GM18498 (cell line): Measurements from ENCODE around the gene MYBPH.

Experiments
- ATAC-seq: cut with Tn5 transposase; IDR thresholded peaks from one replicate; pipeline ENCODE4 v1.9.1; 2021; ENCODE audit warnings: mild to moderate bottlenecking, moderate library complexity; ENCODE audit not compliant: unreplicated experiment

Gene MYBPH

DNA sequence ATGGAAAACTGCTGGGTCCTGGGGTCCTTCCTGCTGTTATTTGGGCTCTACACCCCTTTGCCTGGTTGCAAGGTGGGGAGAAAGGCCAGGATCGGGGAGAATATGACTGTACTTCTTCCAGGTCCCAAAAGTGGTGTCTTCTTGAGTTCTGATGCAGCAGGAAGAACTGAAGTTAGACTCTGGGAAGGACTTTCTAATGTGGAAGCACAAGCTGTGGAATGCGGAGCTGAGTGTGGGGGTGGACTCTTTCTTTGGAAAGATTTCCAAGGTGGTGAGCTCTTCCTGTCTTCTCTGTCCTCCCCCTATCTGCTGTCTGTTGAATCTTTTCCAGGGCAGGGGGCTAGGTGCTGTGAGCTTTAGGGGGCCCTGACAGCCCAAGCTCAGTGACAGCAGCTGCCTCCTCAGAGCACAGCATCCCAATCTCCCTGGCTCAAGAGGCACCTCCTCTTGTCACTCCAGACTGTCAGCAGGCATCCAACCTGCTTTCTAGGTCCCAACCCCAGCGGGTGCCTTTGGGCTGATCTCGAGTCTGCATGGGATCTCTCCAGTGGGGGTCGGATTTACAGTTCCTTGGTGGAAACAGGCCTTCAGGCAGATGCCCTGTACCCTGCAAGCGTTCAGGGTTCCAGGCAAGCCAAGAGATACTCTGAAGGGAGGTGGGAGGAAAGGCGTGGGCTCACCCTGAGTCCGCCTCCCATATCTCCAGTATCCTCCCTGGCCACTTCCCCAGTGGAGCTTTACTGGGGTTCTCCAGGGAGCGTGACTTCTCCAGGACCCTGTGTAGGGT, 24.9 kb downstream of the MYBPH start:
- ATAC-seq = no peak

DNA sequence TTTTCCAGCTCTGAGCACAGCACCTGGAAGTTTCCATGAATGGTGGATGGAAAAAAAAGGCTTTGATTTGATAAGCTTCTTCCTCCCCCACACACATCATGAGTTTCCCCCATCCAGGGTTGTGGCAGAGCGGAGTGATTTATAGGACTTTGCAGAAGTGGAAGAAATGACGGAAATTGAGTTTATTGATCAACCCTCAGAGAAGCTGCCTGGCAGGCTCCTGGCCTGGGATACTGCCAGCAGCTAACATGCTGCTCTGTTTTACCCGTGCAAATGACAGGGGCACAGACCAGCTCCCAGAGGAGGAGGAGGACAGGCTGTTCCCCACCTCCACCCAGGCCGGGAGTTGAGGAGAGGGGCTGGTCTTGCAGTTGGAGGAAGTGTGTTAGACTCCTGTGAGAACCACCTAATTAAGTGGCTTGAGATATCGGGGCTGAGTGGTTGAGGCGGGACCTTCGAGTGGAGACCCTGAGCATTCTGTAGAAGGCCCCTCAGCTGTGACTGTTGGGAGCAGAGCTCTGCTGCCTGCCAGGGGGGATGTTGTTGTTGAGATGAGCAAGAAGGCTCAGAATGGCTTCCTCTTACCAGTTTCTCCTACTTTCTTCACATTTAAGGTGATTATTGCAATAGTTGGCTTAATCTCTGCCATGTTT, 26.3 kb downstream of the MYBPH start:
- no peak for ATAC-seq

DNA sequence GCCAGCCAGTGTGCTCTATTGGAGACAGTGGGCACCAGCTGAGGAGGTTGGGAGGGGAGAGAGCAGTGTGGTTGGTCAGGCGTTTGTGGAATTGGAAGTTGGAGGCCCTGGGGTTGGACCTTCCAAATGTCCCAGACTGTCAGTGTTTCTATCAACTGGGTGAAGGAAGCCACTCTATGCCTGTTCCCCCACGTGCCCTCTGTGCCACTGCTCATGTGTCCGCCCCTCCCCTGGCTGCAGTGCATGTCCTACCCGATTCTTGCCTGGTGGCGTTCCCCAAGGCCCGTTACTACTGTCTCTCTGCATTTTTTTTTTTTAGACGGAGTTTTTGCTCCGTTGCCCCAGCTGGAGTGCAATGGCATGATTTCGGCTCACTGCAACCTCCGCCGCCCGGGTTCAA, 27.0 kb downstream of the MYBPH start:
- ATAC-seq = no peak

DNA sequence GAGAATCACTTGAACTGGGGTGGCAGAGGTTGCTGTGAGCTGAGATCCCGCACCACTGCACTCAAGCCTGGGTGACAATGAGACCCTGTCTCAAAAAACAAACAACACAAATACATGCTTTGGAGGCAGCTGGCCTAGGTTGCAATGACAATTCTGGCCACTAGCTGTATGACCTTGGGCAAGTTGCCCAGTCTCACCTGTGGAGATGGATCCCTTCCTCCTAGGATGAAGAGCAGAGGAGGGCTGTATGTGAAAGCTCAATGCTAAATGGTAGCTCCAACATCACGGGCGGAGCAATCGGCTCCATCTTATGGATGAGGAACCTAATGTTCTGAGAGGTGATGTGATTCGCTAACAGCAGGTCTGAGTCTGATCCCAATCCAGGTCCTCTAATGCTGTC, 27.5 kb downstream of the MYBPH start:
- ATAC-seq = no peak

DNA sequence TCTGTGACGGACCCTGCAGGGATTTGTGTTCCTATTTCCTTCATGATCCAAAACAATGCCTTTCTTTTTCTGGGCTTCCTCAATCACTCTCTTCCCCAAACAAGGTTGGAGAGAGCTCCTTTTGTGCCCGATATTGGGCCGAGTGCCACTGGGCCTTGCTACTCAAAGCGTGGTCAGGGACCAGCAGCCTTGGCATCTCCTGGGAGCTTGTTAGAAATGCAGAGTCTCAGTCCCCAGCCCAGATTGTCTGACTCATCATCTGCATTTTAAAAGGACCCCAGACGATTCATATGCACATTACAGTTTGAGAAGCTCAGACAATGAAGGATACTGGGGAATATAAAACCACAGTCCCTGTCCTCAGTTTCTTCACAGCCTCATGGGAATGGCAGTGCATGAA, 28.2 kb downstream of the MYBPH start:
- ATAC-seq = no peak

DNA sequence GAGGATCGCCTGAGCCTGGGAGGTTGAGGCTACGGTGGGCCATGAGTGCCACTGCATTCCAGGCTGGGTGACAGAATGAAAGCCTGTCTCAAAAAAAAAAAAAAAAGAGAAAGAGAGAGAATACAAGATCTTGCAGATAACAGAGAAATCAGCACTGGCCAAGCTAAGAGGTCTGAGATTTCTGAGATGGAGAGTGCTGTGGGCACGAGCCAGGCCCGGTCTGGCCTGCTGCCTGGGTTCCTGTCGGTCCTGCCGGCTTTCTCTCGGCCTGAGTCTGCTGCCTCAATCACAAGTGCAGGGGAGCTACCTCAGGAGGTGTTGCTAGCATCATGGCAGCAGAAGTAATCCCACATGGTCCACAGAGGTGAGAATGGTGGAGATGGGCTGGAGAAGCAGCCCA, 29.1 kb downstream of the MYBPH start:
- ATAC-seq = no peak

DNA sequence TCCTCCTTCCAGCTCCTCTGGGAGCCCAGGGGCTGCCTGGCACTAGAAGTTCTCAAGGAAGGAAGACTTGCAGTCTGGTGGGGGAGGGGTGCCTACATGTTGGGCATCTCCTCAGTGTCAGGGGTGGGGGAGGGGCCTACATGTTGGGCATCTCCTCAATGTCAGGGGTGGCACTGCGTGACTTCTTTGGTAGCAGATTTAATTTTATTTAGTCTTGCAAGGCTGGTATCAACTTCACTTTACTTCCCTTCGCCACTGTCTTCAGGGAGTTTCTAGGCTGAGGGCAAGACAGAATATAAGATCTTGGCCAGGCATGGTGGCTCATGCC, 29.6 kb downstream of the MYBPH start:
- no peak for ATAC-seq

DNA sequence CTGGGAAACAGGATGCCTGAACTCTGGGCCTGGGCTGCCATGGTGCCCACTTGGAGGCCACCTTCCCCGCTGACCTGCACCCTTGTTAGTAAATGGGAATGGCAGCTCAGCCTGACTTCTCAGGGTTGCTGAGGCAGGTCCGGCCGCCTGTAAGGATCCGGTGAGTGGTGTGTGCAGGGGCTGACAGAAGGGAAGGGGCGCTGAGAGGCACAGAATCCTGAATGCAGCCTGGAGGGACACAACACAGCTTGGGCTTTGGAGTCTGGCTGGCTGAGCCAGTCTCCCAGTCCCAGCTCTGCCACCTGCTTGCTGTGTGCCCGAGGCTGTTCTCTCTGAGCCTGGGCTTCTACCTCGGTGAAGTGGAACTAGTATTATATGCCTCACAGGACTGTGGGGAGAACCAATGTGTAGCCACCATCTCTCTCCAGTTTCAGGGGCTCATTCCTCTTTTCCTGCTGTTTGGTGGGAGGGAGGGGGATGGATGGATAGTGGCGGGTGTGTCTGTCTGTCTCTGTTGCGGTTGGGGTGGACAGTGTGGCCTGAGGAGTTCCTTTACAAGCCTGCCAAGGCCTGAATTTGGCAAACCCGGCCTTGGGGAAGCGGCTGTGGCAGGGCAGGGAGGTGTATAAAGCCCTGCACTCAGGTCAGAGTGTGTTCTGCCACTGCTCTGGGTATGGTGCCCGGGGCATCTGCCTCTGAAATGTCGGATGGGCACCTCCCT, 30.1 kb downstream of the MYBPH start:
- ATAC-seq = no peak

DNA sequence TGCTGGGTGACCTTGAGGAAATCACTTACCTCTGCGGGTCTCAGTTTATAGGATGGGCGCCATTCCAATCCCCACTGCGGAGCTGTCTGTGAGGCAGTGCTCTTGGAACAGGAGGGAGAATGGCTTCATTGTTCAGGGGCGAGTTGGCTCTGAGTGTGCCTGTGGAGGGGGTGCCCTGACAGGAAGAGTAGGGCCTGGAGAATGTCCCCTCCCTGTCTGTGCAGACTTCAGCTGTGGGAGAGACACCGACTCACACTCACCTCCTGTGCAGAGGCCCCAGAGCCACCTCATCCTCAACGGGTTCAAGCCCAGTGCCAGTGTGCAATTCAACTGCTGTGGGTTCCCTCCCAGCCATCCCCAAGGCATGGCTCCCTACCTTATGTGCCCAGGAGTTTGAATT, 31.0 kb downstream of the MYBPH start:
- no peak for ATAC-seq

DNA sequence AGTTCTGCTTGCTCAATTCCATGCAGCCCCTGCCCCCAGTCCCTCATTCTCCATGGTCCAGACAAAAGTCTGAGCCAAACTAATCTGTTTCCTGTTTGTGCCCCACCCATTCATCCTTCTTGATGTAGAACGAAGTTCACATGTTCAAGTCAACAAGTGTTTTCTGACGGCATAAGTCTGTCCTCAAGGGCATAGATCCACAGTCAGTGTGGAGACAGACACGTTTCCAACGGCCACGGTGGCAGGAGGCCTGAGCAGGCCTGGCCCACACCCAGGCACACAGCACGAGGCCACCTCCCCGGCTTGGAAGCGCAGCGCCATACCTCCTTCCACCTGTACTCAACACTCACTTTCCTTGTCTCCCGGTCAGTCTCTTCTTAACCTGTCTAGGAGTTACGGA, 32.0 kb downstream of the MYBPH start:
- no peak for ATAC-seq

DNA sequence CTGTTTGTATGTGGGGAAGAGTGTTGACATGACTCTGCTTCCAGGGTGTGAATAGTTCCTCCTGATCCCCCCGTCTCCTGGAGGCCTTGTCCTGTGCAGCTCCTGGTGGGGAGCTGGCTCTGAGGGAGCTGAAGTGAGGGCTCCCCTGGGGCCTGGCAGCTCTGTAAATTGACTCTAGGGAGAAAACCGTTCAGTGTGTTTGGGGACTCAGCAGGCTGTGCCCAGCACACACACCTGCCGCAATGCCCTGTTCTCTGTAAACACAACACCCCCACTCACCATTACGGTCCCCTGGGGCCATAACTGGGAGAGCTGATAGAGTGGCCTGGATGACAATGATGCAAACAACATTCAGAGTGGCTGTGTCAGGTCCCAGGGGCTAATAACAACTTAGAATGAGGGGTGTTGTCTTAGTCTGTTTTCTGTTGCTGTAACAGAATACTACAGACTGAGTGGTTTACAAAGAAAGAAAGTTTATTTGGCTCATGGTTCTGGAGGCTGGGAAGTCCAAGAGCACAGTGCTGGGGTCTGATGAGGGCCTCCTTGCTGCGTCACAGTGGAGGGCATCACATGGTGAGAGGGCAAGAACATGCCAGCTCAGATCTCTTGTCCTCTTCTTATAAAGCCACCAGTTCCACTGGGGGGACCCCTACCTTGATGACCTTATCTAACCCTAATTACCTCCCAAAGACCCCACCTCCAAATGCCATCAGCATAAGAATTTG, 32.8 kb downstream of the MYBPH start:
- ATAC-seq = no peak

DNA sequence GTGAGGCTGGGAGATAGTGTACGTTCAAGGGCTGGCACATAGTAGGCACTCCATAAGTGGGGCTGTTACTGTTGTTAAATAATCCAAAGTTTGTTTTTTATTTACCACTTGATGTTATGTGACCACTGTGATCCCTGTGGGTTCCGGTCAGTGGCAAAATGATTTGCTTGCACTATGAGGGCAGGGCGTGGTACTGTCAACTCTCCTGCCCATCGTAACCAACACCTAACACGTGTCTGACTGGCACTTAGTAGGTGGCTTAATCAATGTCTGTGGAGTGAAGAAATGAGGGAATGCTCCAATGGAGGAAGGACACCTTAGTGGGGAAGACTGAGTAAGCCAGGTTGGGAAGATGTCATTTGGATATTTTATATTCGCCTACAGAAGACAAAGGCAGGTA, 33.5 kb downstream of the MYBPH start:
- no peak for ATAC-seq

DNA sequence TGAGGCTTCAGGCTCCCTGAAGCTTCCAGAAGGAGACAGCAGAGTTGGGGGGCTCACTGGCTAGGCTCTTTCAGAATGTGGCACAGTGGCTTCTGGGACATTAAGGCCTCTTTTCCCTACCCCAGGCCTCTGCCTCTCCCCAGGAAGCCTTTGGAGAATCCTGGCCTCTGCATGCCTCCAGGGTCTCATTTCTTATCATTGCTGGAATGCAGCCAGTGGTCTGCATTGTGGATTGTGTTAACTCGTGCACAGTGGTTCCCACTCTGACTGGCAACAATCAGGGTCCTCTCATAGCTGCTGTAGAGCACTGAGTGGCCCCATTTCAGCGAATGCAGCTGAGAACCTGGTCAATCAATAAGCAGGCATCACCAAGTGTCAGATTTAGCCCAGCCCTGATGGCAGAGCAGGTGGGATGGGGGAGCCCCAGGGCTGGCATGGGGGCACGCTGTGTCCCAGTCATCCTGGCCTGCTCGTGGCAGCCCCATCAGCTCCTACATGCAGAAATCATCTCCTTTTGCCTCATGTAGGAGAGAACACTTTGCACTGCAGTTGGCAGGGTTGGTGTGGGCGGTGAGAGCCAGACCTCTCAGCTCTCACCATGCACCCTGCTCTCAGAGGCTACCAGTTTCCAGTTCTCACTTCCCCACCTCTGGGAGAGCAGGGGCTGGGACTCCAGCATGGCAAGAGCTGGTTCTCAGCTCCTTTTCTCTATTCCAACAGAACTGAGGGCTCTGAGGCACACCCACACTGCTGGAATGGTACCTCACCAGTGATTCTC, 34.7 kb downstream of the MYBPH start:
- ATAC-seq = no peak

DNA sequence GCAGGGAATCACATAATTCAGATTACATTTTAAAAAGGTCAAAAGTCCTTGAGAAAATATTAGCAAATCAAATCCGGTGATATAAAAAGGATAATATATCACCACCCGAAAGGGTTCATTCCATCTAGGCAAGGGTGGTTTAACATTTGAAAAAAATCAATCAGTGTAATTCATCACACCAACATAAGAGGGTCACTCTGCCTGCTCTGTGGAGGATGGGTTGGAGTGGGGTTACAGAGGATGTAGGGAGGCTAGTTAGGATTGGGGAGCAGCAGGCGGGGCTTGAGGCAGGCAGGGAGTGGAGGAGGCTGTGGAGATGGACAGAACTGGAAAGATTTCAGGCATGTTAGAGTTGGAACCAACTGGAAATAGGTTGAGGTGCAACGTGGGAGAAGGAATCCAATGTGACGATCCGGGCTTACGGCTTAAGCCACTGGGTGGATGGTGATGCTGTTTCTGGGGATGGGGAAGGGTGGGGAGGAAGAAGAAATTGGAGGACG, 35.6 kb downstream of the MYBPH start:
- ATAC-seq = no peak

DNA sequence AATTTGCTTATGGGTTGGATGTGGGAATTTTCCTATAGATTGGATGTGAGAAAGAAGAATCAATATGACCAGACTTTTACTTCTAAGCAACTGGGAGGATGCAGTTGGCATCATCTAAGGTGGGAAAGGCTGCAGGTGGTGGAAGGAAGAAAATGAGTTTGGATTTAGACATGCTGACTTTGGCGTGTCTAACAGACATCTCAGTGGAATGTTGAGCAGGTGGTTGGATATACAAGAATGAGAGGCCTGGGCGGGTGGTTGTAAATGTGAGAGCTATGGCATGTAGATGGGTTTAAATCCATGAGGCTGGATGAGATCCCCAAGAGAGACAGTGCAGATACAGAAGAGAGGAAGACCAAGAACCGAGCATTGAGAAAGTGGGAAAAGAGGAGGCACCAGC, 37.6 kb downstream of the MYBPH start:
- no peak for ATAC-seq

DNA sequence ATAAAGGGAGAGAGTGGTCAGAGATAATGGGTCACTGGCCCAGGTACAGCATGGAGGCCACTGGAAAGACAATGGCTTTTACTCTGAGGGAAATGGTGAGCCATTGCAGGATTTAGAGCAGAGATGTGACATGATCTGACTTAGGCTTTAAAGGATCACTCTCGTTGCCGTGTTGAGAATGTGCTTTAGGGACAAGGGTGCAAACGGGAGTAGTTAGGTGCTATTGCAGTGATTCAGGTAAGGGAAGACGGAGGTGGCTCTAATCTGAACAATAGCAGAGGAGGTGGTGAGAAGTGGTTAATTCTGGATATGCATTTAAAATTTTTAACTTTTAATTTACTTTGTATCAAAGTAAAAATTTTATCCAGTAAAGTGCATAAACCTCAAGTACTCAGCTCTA, 38.3 kb downstream of the MYBPH start:
- ATAC-seq = no peak

DNA sequence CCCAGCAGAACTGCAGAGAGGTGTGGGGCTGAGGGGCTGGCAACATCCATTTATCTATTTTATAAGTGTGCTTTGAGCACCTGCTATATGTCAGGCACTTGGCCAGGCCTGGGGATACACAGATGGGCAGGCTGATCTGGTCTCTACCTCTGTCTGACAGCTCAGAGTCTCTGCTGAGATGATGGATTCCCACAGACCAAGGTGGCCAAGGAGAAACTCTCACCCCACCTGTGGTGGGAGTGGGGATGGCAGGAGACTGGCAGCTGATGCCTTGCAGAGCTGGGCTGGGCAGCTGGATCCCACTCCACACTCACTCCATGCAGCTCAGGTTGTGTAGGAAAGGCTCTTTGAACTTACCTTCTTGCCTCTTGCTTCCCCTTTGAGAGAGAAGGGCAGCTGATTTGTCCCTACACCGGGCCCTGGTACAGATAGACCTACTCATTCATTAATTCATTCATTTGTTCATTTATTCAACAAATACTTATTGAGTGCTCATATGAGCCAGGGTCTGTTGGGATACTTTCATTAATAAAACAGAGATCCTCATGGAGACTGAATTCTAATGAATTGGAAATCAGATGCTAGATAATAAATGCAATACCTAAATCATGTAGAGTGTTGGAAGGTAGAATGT, 39.1 kb downstream of the MYBPH start:
- ATAC-seq = no peak

DNA sequence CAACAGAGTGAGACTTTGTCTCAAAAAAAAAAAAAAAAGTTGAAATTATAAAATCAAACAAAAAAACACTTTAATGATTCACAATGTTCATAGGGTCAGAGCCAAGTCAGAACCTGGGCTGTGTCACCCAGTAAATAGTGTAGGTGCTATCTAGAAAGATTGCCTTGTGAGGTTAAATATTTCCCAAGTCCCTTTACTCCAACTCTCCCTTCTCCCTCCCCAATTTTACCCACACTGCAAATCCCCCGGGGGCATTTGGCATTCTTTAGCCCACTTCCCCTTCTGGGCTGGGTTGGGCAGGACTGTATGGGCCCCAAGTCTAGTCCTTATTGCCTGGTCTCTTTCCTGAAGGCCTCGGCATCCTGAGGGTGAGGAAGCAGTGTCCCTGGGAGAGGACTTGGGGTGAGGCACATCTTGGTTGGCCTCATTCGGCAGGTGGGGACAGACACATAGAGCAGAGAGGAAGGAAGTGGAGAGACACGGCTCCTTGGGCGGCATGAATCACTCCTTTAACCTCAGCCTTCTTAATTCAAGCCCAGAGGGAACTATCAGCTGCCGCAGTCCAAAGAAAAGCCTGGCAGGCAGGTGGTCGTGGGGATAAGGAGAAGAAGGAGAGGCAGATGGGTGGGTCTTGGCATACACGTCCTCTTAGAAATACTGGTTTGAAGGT, 39.9 kb downstream of the MYBPH start:
- ATAC-seq = no peak

DNA sequence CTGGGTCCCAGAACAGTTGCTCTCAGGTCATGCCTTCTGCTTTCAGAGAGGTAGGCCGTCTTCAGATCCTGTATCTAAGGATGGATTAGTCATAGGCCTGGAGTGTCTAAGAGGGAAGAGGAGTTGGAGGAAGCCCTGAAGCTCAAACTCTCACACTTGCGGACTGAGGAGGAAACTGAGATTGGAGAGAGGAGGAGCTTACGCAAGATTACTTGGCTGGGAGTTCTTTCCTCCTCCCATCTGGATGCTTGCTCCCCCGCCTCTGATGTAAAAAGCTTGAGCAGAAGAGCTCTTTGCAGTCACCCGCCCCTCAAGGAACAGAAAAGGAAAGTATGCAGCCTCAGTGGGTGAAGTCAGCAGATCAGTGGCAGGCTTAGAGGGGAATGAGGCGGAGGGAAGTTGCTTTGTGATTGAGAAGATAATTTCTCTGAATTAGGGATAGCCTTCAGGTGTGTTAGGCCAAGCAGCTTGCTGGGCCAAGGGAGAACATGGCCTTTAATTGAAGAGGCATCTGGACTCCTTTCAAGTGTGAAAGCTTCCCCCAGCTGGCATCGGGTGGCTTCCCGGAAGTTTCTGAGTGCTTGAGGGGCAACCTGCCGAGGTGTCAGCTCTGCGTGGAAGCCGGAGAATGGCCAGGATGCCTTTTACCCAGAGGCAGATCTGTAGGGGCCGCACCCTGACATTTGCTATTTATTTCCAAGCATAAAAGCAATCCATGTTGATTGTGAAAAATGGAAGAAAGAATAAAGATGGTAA, 41.5 kb downstream of the MYBPH start:
- ATAC-seq = no peak
